B cell (primary cell): ENCODE measurements around the gene FIBCD1.

Experiments used
- CTCF ChIP-seq: fragments of 200-600 bp; IDR thresholded peaks from one replicate; pipeline ENCODE4 v1.8.0; 2022; ENCODE audit warnings: antibody characterized with exemption, mild to moderate bottlenecking
- EZH2 ChIP-seq: IDR thresholded peaks from 2 replicates; pipeline ENCODE4 v1.6.1; 2012; ENCODE audit warnings: borderline replicate concordance, low read depth, mild to moderate bottlenecking, moderate library complexity, low read length; ENCODE audit not compliant: insufficient read depth, poor library complexity, severe bottlenecking

GRCh38 chr9:130934246-130934645 is 4.8 kb downstream of the FIBCD1 start:
- TF ChIP-seq EZH2 (no peak), CTCF (no peak)
